GM18519 (cell line): Measurements from ENCODE around the gene GATC.
A peak's percentile ranks its signal among the peaks of the same experiment; 100 is the strongest.
"Not testable (repeated sequence)": the region's sequence is repeated elsewhere in the genome, so short reads cannot be mapped to it uniquely, and the experiment has no call there.

ENCODE experiments used
- ATAC-seq: cut with Tn5 transposase; IDR thresholded peaks from one replicate; pipeline ENCODE4 v1.9.1; 2021; ENCODE audit warnings: mild to moderate bottlenecking, moderate library complexity; ENCODE audit not compliant: unreplicated experiment, low FRiP score

Gene GATC

DNA sequence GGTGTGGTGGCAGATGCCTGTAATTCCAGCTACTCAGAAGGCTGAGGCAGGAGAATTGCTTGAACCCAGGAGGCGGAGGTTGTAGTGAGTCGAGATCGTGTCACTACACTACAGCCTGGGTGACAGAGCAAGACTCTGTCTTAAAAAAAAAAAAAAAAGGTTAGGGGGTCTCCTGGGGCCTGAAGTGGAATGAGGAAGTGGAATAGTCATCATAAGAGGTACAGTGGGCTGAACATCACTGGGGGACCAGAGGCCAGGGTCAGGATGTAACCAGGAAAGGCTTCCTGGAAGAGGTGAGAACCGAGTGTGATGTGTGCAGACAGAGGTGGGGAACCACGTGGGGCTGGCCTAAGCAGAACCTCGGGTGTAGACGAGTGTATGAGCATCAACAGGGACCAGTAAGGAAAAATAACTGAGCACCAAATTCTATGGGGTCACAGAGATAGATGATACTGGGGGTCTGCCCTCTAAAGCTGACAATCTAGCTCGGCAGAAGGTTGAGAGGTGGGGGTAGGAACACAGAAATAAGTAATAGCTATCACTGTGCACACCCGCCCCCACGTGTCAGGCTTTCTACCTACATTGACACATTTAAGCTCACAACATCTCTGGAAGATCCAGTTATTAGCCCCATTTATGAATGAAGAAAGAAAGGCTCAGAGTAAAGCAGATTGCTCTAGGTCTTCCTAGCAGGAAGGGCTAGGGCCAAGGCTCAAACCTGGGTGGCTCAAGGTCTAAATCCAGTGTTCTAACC lies 13.3 kb upstream of the GATC start:
- ATAC-seq: no peak

DNA sequence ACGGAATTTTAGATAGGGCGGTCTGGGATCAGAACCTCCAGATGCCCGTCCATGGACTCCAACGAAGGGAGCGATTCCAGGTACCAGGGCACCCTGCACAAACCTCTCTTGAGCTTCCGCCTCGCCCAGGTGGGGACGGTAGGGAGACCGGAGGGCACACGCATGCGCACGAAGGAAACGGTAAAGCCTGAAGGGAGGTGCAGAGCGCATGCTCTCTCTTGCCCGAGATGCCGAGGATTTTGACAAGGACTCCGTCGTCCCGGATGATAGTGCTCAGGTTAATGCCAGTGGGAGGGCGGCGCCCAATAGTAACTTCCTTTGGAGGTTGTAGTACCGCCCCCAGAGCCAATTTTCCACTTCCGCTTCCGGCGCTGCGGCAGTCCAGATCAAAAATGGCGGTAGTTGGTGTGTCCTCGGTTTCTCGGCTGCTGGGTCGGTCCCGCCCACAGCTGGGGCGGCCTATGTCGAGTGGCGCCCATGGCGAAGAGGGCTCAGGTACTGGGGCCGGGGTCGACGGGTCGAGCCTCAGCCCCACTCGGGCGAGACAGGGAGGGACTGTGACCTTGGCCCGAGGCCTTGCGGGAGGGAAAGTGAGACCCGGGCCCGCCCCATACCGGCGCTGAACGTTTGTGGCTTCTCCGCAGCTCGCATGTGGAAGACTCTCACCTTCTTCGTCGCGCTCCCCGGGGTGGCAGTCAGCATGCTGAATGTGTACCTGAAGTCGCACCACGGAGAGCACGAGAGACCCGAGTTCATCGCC lies 8.3 kb upstream of the GATC start, which contains the start of gene COX6A1:
COX6A1 (plus strand) TSS at position 379 of the 760 bp plus-strand sequence; CDS start at position 393, 14 bp downstream.
- peak; percentile 89 for ATAC-seq

DNA sequence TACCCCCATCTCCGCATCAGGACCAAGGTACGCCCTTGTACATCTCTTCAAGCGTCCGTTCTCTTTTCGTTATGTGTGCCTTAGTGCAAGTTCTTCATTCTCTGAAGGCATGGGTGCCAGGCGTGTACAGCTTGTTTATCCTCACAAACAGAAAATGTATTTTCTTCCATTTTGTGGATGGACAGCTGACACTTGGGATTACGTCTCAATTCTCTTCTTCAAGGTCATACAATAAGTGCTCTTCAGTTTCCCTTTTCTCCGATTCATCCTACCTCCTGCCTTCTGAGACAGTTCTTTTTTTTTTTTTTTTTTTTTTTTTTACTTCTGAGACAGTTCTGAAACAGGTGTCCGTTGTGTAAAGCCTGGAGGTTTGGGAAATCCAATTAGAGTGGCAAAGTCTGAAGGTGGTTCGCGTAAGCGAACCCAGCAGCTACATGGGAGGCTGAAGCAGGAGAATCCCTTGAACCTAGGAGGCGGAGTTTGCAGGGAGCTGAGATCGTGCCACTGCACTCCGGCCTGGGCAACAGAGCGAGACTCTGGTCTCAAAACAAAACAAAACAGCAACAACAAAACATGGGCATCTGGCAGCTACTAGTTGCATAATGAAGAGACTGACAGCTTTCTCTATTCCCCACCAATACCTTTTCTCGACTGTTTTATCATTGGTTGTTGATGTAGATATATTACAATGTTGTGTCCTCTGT lies 7.6 kb upstream of the GATC start:
- ATAC-seq: no peak

DNA sequence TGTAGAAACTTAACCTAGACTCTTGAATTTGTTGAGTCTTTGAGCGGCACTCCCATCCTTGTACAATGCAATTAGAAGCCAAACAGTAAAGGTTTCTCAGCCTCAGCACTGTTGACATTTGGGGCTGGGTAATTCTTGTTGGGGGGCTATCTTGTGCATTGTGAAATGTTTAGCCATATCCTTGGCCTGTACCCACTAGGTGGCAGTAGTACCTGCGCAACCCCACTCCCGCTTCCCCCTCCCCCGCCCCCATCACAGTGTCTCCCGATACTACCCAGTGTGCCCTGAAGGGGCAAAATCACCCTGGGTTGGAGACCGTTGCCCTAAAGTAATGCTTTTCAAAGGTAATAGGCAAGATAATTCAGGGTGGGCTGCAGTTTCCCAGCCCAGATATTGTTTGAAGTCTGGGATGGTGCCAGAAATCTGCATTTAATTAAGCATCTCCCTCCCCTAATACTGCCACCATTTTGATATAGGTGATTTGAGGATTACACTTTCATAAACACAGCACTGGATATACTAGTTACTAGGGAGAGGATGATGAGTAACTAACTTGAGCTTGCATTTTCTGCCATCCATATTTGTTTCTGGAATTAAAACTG lies 6.5 kb upstream of the GATC start:
- ATAC-seq: no peak

DNA sequence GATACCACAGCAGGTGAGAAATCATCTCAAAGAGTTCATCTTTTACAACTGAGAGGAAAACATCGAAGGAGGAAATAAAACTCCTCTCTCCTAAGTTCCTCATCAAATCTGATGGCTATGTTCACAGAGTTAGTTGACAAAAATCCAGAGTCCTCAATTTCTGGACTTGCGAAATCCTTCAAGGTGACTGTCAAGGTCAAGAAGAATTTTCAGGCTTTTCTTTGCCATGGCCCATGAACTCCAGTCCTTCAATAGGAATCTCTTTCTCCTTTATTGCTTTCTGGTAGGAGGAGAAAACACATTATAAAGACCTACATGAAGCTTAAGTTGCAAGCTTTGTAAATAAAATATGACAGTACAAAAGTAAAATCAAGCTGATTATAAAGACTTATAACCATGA lies 1.6 kb upstream of the GATC start:
- ATAC-seq: no peak

DNA sequence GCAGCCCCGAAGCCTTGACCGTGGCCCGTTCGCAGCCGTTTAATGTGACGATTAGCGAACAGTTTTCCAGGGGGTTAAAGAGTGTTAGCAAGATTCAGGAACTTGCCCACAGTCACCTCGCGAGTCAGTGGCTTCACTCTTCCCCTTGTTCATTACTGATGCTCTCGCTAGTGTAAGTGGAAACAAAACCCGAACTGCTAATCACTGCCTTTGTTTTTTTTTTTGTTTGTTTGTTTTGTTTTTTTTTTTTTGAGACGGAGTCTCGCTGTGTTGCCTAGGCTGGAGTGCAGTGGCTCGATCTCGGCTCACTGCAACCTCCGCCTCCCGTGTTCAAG lies 567 bp downstream of the GATC start:
- ATAC-seq: peak; percentile 14

DNA sequence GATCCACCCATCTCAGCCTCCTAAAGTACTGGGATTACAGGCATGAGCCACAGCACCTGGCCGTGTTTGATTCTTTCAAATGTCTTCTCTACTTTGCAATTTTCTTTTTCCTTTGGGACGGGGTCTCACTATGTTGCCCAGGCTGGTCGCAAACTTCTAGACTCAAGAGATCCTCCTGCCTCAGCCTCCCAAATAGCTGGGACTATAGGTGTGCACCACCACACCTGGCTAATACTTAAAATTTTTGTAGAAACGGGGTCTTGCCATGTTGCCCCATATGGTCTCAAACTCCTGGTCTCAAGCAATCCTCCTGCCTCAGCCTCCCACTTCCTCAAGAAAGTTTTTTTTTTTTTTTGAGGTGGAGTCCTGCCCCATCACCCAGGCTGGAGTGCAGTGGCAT lies 1.7 kb downstream of the GATC start:
- no peak for ATAC-seq

DNA sequence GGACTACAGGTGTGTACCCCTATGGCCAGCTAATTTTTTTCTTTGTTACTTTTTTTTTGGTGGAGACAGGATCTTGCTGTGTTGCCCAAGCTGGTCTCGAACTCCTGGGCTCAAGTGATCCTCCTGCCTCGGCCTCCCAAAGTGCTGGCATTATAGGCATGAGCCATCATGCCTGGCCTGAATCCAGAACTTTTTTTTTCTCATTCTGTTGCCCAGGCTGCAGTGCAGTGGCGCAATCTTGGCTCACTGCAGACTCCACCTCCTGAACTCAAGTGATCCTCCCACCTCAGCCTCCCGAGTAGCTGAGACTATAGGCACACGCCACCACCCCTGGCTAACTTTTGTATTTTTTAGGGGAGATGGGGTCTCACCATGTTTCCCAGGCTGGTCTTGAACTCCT lies 6.3 kb downstream of the GATC start:
- ATAC-seq: not testable (repeated sequence)

DNA sequence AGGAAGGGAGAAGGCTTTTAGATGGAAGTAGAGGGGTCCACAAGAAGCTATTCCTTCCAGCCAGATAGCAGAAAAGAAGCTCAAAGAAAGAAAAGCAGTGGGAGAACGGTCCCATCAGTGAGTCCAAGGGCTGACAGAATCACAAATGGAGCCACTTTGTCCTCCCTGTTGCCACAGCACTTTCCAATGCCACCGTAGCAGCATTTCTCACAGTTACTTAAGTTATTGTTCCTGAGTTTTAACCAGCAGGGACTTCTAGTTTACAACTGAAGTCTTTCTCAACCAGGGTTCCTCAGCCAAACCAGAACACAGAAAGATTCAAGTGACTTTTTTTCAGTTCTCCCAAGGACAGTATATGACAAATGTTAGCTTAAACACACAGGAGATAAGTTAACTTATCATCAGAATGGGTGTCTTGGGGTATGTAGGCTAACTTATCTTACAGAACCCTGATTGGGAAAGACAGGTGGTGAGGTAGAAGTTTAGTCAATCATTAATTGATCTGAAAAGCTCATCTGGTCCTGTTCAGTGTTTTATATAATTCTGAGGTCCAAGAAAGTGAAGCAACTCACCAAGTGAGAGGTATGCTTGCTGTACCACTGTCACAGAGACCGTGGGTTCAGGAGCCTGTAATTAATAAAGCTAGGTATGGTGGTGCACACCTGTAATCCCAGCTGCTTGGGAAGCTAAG lies 7.0 kb downstream of the GATC start:
- no peak for ATAC-seq

DNA sequence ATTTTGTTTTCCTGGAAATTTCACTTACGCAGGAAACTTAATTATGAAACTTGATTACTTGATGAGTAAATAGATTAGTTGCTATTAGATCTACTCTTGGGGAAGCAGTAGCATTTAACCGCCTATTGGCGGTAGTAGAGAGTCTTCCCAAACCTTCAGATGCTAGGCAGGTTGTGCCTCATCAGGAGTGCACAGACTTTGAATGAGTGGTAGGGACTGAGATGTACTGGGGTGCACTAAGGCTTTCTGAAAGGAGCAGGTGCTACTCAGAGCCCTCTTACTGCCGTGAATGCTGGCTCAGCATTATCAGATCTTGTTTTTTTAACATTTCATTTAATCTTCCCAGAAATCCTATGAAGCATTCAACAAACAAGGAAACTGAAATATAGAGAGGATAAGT lies 7.7 kb downstream of the GATC start:
- ATAC-seq: no peak

DNA sequence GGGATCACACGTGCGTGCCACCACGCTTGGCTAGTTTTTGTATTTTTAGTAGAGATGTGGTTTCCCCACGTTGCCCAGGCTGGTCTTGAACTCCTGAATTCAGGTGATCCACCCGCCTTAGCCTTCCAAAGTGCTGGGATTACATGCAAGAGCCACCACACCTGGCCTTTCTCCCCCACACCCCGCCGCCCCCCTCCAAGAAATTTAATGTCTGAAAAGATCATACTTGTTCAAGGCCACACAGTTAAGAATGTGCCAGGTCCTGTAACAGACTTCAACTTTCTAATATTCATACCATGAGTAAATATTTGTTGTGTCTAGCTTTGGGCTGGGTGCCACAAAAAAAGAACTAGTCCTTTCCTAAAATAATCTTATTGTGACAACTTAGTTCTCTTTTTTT lies 9.1 kb downstream of the GATC start:
- ATAC-seq: no peak

DNA sequence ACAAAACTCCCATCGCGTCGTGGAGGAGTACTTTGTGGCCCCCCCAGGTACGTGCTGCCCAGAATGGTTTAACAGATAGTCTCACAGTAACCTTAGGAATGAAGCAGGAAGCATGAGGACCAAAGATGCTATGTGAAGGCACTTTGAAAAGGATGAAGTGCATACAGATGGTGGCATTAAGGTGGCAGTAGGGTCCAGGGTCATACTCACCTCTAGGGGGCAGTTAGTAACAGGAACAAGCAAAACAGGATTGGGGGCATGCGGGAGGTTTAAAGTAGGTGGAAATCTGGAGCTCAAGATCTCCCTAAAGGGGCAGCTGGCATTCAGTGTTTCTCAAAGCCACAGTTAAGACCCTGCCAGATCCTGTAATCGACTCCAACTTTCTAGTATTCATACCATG lies 10.9 kb downstream of the GATC start:
- no peak for ATAC-seq

DNA sequence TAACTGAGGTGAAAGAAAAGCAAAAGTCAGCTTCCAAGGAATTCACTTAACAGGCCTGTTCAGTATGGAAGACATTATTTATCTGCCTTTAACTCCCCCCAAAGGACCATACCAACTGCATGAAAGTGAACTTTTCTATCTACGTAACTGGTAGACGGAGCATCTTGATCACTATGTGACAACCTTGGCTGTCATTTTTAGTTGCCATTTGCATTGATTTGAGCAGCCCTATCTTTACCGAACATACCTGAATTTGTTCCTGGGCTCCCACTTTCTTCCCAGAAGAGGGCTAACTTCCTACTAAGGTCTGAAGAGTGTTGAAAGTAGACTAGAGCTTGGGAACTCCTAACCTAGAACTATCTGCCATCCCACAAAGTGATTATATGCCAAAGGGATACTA lies 13.9 kb downstream of the GATC start:
- ATAC-seq: no peak

DNA sequence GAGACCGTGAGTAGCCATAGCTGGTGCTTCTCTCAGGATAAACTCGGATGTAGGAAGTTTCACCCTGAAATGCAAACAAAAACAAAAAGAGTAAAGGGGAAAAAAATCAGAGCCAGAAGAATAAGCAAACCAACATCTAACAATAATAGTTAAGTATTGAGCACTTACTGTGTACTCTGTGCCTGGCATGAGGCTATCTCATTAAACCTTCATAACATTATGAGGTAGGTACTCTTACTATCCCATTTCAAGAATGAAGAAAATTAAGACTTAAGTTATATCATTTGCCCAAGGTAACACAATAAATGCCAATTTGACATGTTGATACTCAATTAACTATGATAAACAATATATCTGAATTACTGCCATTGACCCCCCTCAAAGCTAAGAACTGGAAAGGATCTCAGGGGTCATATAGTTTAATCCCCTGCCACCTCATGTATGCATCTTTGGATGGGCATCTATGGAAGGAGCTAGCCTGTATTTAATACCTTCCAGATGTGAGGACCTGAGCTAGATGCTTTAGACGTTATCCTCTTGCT lies 15.9 kb downstream of the GATC start:
- no peak for ATAC-seq

DNA sequence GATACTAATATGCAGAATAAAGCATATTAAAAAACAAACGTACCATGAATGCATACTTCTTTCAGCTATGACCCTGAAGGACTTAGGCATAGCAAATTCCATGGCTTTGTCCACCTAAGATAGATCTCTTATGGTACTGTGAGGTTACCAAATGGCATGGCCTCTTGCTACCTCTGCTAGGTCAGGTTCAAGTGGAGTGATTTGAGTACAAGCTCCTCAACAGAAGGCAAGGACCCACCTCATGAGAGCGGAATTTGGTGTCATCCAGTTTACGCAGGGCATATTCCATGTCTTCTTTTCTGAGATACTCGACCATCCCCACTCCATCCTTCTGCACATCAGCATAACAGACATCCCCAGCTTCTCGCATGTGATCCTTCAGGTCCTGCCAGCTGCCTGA lies 17.5 kb downstream of the GATC start:
- ATAC-seq: no peak

DNA sequence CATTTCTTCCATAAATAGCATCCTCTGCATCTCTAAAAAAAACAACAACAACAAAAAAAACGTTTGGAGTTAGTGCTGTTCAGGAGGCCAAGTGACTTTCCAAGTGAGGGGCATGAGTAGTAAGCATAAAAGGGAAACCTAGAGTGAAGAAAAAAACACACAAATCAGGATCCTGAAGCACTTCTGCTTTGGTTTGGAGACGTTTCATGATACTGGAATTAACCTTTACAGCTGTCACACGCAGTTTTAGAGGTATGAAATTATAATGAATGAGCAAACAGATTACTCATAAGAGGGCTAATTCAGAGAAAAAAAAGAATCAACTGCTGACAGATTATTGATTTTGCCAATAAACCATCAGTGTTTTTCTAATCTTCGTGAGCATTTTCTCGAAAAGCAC lies 19.5 kb downstream of the GATC start:
- ATAC-seq: no peak

DNA sequence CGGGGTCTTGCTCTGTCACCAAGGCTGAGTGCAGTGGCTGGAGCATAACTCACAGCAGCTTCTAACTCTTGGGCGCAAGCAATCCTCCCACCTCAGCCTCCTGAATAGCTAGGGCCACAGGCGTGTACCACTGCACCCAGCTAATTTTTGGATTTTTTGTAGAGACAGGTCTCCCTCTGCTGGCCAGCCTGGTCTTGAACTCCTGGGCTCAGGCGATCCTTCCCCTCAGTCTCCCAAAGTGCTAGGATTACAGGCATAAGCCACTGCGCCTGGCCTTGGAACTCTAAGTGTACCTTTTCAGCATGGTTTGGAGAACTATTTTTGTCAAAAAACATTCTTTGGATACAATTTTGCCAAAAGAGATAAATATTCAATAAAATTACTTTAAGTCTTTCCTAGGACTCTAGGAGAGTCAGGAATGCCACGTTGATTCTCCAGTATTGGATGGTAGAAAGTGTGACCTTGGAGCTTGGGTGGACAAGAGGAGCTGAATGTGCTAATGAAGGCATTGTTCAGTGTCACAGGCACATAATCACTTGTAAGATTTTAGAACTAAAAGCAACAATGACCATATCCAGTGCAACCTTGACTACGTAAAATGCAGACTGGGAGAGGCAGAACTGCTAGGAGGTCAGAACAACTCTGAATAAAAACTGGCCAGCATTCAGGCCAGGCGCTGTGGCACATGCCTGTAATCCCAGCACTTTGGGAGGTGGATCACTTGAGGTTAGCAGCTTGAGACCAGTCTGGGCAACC lies 20.5 kb downstream of the GATC start:
- ATAC-seq: no peak

DNA sequence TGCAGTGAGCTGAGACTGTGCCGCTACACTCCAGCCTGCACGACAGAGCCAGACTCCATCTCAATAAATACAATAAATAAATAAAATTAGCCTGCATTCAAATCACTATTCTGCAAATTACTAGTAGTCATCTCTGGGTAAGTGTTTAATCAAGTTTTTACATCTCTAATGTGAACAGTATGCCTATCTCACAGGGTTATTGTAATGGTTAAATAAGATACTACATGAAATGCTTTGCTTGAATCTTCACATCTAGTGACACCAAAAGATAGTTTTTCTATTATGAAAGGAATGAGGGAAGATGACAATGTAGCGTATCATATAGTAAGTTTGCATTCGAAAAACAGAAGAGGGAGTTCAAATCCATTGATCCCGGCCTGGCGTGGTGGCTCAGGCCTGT lies 21.2 kb downstream of the GATC start:
- no peak for ATAC-seq

DNA sequence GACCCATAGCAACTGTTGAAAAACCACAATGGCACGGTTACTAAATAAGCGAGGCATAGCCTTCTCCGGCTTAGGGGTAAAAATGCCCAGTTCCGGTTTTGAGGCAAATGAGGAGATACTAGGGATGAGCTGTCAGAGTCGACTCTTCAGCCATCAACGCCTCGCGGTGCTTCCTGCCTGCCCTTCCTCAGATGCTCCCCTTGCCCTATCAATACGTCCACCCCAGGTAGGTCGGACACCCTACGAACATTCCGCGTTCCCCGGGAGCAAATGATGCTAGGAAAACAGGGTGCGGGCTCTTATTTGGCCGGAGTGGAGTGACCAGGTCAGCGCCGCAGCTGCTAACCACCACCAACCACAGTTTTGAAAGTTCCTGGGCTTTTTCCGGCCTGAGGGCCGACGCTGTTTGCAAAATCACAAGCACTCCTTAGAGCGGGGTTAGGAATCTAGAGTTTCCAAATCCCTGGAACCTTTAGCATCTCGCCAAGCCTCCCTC lies 22.1 kb downstream of the GATC start:
- no peak for ATAC-seq
